ENCODE results near the gene UBD. TPM values are rescaled to one million over a fixed set of nuclear protein-coding genes. Genes with fewer than 3 reads are reported as not detected.

The UBD gene
- total and polyA plus RNA-seq, 9 of the 15 experiments (the other 6 are each of a cell fraction or from before 2014, with no cell fraction given), result not detected

DNA sequence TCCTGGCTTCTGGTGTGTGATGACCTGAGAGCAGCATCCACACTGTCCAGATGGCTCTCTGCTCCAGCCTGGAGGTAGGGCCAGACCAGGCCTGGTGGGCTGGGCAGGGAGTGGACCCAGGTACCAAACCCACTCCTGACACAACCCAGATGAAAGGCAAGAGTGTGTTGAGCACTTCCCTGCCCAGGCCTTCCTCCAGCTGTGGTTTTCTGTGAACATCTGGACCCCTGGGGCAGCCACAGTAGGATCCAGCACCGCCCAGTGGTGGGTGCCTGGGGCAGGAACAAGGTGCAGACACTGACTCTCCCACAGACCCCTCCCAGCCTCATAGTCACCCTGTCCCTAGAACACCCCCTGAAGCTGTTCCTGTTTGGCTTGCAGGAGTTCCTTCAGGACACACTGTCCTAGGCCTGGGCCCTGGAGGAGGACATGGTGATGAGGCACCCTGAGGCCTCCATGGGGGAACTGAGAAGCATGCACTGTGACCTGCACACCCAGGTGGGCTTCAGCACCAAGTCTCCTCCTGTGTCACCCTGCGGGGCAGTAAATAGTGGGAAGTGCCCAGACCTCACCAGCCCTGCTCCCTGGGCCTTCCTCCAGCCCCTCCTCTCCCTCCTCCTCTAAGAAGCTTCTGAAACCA lies 28.7 kb downstream of the UBD start (continued):
- TF ChIP-seq ZMIZ1 (IDR thresholded peaks at IDR 0.05; ENCODE audit: low read depth in 2 of 2, low read length in 2 of 2) (no peak), MAFG (tag; conservative IDR thresholded peaks at IDR 0.05) (no peak), BRF1 (IDR thresholded peaks at IDR 0.05; ENCODE audit: borderline replicate concordance, extremely low read depth, insufficient read length) (no peak), CCAR2 (IDR thresholded peaks at IDR 0.05; ENCODE audit: low read depth, low read length) (no peak), DPF2 (IDR thresholded peaks at IDR 0.05) (no peak), ZNF76 (CRISPR knock-in tag; IDR thresholded peaks at IDR 0.05; ENCODE audit: borderline replicate concordance) (no peak), FOXK1 (CRISPR knock-in tag; IDR thresholded peaks at IDR 0.05; ENCODE audit: borderline replicate concordance) (no peak), MTA3 (IDR thresholded peaks at IDR 0.05; ENCODE audit: borderline replicate concordance) (no peak), JUND (IDR thresholded peaks at IDR 0.05; ENCODE audit: borderline replicate concordance, low read depth, low read length) (no peak), JUND (tag; IDR thresholded peaks at IDR 0.05; ENCODE audit: borderline replicate concordance, low read depth, low read length) (no peak)
